ENCODE data around the gene ZNHIT1.

The ZNHIT1 gene

DNA sequence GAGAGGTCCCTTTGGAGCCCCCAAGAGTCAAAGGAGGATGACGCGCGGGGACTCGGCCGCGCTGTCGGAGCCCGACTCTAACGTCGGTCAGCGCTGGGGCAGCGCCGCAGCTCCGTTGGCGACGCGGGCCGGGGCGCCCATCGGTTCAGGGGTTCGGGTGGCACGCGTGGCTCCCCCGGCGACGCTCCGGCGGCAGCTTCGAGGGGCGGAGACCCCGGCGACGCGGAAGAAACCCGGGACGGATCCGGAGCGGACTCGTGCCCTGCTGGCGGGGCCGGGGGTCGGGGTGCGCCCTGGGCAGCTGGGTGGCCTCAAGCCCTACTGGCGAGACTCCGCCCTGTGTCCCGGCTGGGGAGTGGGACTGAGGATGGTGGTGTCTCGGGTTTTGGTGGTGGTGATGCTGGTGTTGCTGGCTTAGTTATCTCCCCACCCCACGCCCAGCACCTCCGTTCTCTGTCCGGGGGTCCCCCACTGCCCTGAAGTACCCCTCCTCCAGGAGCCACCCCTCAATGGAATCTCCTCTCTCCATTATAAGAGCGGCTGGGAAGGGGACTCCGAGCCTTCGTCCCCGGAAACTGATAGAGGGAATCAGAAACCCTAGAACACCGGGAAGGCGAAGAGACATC lies 37.7 kb upstream of the ZNHIT1 start, which contains the start of gene NAT16:
NAT16 (minus strand) TSS at position 164 of the 626 bp plus-strand sequence. CDS start 5,486 bp downstream, outside the sequence.
- peaks cover 99% of the 10 kb centered on the region for H3K27me3 ChIP-seq
- no peak within 1 kb of the TSS for H3K27ac ChIP-seq
- no peaks in the 10 kb centered on the region for H3K36me3 ChIP-seq
- H3K9me3 ChIP-seq, result no peaks in the 10 kb centered on the region
- TF ChIP-seq CTCF (IDR thresholded peaks at IDR 0.05), result no peak
- H3K4me3 ChIP-seq (ENCODE audit: low read depth in 1 of 2, low read length in 1 of 2), result no peak within 1 kb of the TSS
- H3K4me1 ChIP-seq (ENCODE audit: control insufficient read depth in 1 of 2, insufficient read depth in 1 of 2, low read depth in 1 of 2, low read length in 1 of 2), result no peaks in the 10 kb centered on the region

DNA sequence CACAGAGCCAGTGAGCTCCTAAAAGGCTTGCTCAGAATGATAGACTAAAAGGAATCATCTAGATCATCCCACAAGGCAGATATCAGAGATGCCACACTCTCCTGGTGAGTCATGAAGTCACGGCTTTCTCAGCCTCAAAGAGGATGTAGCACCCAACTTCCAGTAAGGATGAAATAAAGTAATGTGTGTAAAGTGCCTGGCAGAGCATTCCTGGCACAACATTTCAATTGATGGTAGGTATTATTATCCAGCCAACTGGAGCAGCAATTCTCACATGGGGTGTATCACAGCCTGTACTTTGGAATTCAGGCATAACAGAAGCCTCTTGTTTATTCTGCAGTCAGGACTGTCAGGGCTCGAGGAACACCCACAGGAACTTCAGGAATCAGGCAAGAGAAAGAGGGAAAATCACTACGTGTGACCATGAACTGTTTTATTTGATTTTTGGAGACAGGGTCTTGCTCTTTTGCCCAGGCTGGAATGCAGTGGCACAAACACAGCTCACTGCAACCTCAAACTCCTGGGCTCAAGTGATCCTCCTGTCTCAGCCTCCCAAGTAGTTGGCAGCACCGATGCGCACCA lies 32.6 kb upstream of the ZNHIT1 start:
- H3K36me3 ChIP-seq, result no peaks in the 10 kb centered on the region
- H3K4me3 ChIP-seq (ENCODE audit: low read depth in 1 of 2, low read length in 1 of 2), result no peak overlapping the region
- TF ChIP-seq CTCF (IDR thresholded peaks at IDR 0.05), result no peak
- H3K27ac ChIP-seq, result no peak overlapping the region
- H3K4me1 ChIP-seq (ENCODE audit: control insufficient read depth in 1 of 2, insufficient read depth in 1 of 2, low read depth in 1 of 2, low read length in 1 of 2), result no peaks in the 10 kb centered on the region
- peaks cover 78% of the 10 kb centered on the region for H3K27me3 ChIP-seq
- no peaks in the 10 kb centered on the region for H3K9me3 ChIP-seq

DNA sequence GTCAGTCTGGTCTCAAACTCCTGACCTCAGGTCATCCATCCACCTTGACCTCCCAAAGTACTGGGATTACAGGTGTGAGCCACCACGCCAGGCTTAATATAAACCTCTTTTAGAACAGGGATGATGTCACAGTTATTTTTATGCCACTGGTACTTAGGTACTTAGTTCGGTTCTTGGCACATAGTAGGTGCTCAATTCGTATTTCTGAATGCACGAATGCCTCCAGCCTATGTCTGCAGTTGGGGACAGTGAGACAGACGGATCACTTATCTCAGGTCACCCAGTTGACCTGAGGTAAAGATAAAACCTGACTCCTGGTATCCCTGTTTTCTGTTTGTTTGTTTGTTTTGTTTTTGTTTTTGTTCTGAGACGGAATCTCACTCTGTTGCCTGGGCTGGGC lies 31.8 kb upstream of the ZNHIT1 start:
- Histone ChIP-seq H3K4me3 (ENCODE audit: low read depth in 1 of 2, low read length in 1 of 2) (no peak overlapping the region), H3K36me3 (no peaks in the 10 kb centered on the region), H3K27ac (no peak overlapping the region), H3K4me1 (ENCODE audit: control insufficient read depth in 1 of 2, insufficient read depth in 1 of 2, low read depth in 1 of 2, low read length in 1 of 2) (no peaks in the 10 kb centered on the region), H3K9me3 (no peaks in the 10 kb centered on the region), H3K27me3 (peaks cover 70% of the 10 kb centered on the region)
- TF ChIP-seq CTCF (IDR thresholded peaks at IDR 0.05), result no peak

DNA sequence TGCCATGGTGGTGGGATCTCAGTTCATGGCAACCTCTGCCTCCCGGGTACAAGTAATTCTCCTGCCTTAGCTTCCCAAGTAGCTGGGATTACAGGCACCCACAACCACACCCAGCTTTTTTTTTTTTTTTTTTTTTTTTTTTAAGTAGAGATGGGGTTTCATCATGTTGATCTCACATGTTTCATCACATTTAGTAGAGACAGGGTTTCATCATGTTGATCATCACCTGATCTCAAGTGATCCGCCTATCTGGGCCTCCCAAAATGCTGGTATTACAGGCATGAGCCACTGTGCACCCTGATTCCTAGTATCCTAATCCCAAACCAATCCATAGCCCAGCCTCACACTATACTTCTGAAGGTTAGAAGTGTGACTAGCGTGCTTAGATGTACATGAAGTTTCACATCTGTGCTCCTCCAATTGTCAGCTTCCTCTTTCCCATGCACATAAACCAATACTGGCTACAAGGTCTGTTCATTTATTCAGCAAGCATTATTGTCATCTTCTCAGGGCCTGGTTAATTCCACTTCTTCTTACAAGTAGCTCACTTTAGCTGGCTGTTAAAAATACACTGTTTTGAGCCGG lies 31.0 kb upstream of the ZNHIT1 start:
- H3K9me3 ChIP-seq, result no peaks in the 10 kb centered on the region
- H3K36me3 ChIP-seq, result no peaks in the 10 kb centered on the region
- H3K27ac ChIP-seq, result no peak overlapping the region
- TF ChIP-seq CTCF (IDR thresholded peaks at IDR 0.05), result no peak
- peaks cover 62% of the 10 kb centered on the region for H3K27me3 ChIP-seq
- no peaks in the 10 kb centered on the region for H3K4me1 ChIP-seq (ENCODE audit: control insufficient read depth in 1 of 2, insufficient read depth in 1 of 2, low read depth in 1 of 2, low read length in 1 of 2)
- H3K4me3 ChIP-seq (ENCODE audit: low read depth in 1 of 2, low read length in 1 of 2), result no peak overlapping the region

GRCh38 chr7:101189109-101189508 lies 28.9 kb upstream of the ZNHIT1 start:
- Histone ChIP-seq H3K27me3 (peaks cover 48% of the 10 kb centered on the region), H3K4me3 (ENCODE audit: low read depth in 1 of 2, low read length in 1 of 2) (no peak overlapping the region), H3K27ac (no peak overlapping the region), H3K9me3 (no peaks in the 10 kb centered on the region), H3K36me3 (no peaks in the 10 kb centered on the region), H3K4me1 (ENCODE audit: control insufficient read depth in 1 of 2, insufficient read depth in 1 of 2, low read depth in 1 of 2, low read length in 1 of 2) (peaks cover 0 to 7% of the 10 kb centered on the region in 2 experiments)
- TF ChIP-seq CTCF (IDR thresholded peaks at IDR 0.05), result no peak
